Activated naive CD4-positive, alpha-beta T cell treated with anti-CD3 and anti-CD28 coated beads, Interleukin-2, amount 50 U/mL, for 24 hours (primary cell): ENCODE results near the gene SNTA1.
"Not testable (repeated sequence)": the region's sequence is repeated elsewhere in the genome, so short reads cannot be mapped to it uniquely, and the experiment has no call there.

ENCODE experiments used
- H3K27ac Mint-ChIP-seq: one replicate; pipeline ENCODE4 v1.8.0; 2021; ENCODE audit warnings: mild to moderate bottlenecking, mixed read lengths
- H3K27me3 Mint-ChIP-seq: one replicate; pipeline ENCODE4 v1.8.0; 2021; ENCODE audit warnings: mixed read lengths
- H3K36me3 Mint-ChIP-seq: one replicate; pipeline ENCODE4 v1.8.0; 2021; ENCODE audit warnings: mixed read lengths
- H3K4me1 Mint-ChIP-seq: one replicate; pipeline ENCODE4 v1.8.0; 2021; ENCODE audit warnings: mixed read lengths
- H3K4me3 Mint-ChIP-seq: one replicate; pipeline ENCODE4 v1.8.0; 2021; ENCODE audit warnings: mild to moderate bottlenecking, mixed read lengths
- H3K9me3 Mint-ChIP-seq: one replicate; pipeline ENCODE4 v1.8.0; 2021; ENCODE audit warnings: mixed read lengths

The SNTA1 gene

GRCh38 chr20:33474097-33474873, 30.7 kb upstream of the SNTA1 start:
- Mint-ChIP-seq H3K27ac (no peak overlapping the region), H3K4me1 (no peaks in the 10 kb centered on the region), H3K27me3 (peaks cover 1% of the 10 kb centered on the region), H3K9me3 (no peaks in the 10 kb centered on the region), H3K36me3 (no peaks in the 10 kb centered on the region), H3K4me3 (no peak overlapping the region)

GRCh38 chr20:33472868-33473435, 29.4 kb upstream of the SNTA1 start:
- H3K27me3 Mint-ChIP-seq = peaks cover 1% of the 10 kb centered on the region
- H3K9me3 Mint-ChIP-seq = no peaks in the 10 kb centered on the region

GRCh38 chr20:33470866-33471265, 27.3 kb upstream of the SNTA1 start:
- H3K27ac Mint-ChIP-seq = no peak overlapping the region
- H3K27me3 Mint-ChIP-seq = peaks cover 1% of the 10 kb centered on the region
- no peaks in the 10 kb centered on the region for H3K9me3 Mint-ChIP-seq
- no peaks in the 10 kb centered on the region for H3K36me3 Mint-ChIP-seq
- no peak overlapping the region for H3K4me3 Mint-ChIP-seq
- H3K4me1 Mint-ChIP-seq = no peaks in the 10 kb centered on the region

More at GRCh38 chr20:33472868-33473435, 29.4 kb upstream of the SNTA1 start:
- Mint-ChIP-seq H3K36me3 (no peaks in the 10 kb centered on the region), H3K27ac (no peak overlapping the region), H3K4me3 (no peak overlapping the region), H3K4me1 (no peaks in the 10 kb centered on the region)

- H3K4me1 Mint-ChIP-seq = no peaks in the 10 kb centered on the region
- no peaks in the 10 kb centered on the region for H3K36me3 Mint-ChIP-seq
- no peak overlapping the region for H3K27ac Mint-ChIP-seq
- H3K27me3 Mint-ChIP-seq = peaks cover 1% of the 10 kb centered on the region
- no peak overlapping the region for H3K4me3 Mint-ChIP-seq
- no peaks in the 10 kb centered on the region for H3K9me3 Mint-ChIP-seq
Measured at GRCh38 chr20:33470457-33470856, 26.9 kb upstream of the SNTA1 start.

GRCh38 chr20:33466303-33466646, 22.7 kb upstream of the SNTA1 start:
- no peaks in the 10 kb centered on the region for H3K9me3 Mint-ChIP-seq
- no peak overlapping the region for H3K27ac Mint-ChIP-seq
- H3K4me1 Mint-ChIP-seq = no peaks in the 10 kb centered on the region
- no peaks in the 10 kb centered on the region for H3K27me3 Mint-ChIP-seq
- H3K4me3 Mint-ChIP-seq = no peak overlapping the region
- no peaks in the 10 kb centered on the region for H3K36me3 Mint-ChIP-seq

GRCh38 chr20:33465481-33466302, 22.1 kb upstream of the SNTA1 start:
- no peaks in the 10 kb centered on the region for H3K27me3 Mint-ChIP-seq
- H3K4me3 Mint-ChIP-seq = no peak overlapping the region
- H3K4me1 Mint-ChIP-seq = no peaks in the 10 kb centered on the region
- H3K27ac Mint-ChIP-seq = no peak overlapping the region
- H3K9me3 Mint-ChIP-seq = no peaks in the 10 kb centered on the region
- no peaks in the 10 kb centered on the region for H3K36me3 Mint-ChIP-seq

- H3K36me3 Mint-ChIP-seq, H3K4me1 Mint-ChIP-seq, H3K9me3 Mint-ChIP-seq, H3K27me3 Mint-ChIP-seq, H3K4me3 Mint-ChIP-seq: not testable (repeated sequence)
- H3K27ac Mint-ChIP-seq = peak overlapping the region; percentile 51
Measured at GRCh38 chr20:33464759-33465158, 21.2 kb upstream of the SNTA1 start.

GRCh38 chr20:33463332-33464101, 20.0 kb upstream of the SNTA1 start:
- Mint-ChIP-seq H3K4me1 (no peaks in the 10 kb centered on the region), H3K4me3 (no peak overlapping the region), H3K27ac (no peak overlapping the region), H3K27me3 (no peaks in the 10 kb centered on the region), H3K9me3 (no peaks in the 10 kb centered on the region), H3K36me3 (no peaks in the 10 kb centered on the region)

- no peaks in the 10 kb centered on the region for H3K4me1 Mint-ChIP-seq
- no peaks in the 10 kb centered on the region for H3K27me3 Mint-ChIP-seq
- H3K36me3 Mint-ChIP-seq = no peaks in the 10 kb centered on the region
- H3K9me3 Mint-ChIP-seq = no peaks in the 10 kb centered on the region
- H3K4me3 Mint-ChIP-seq = no peak overlapping the region
- H3K27ac Mint-ChIP-seq = no peak overlapping the region
Measured at GRCh38 chr20:33460711-33461110, 17.1 kb upstream of the SNTA1 start.

- Mint-ChIP-seq H3K36me3 (no peaks in the 10 kb centered on the region), H3K4me3 (no peak overlapping the region), H3K27me3 (no peaks in the 10 kb centered on the region), H3K9me3 (no peaks in the 10 kb centered on the region), H3K4me1 (no peaks in the 10 kb centered on the region), H3K27ac (peak overlapping the region; percentile 17)
Measured at GRCh38 chr20:33459599-33459998, 16.0 kb upstream of the SNTA1 start.

GRCh38 chr20:33456916-33457642, 13.5 kb upstream of the SNTA1 start:
- H3K36me3 Mint-ChIP-seq, H3K4me1 Mint-ChIP-seq, H3K9me3 Mint-ChIP-seq, H3K4me3 Mint-ChIP-seq, H3K27ac Mint-ChIP-seq, H3K27me3 Mint-ChIP-seq: not testable (repeated sequence)

GRCh38 chr20:33450867-33451266, 7.3 kb upstream of the SNTA1 start:
- no peak overlapping the region for H3K27ac Mint-ChIP-seq
- H3K9me3 Mint-ChIP-seq = no peaks in the 10 kb centered on the region
- peaks cover 3% of the 10 kb centered on the region for H3K4me1 Mint-ChIP-seq
- no peak overlapping the region for H3K4me3 Mint-ChIP-seq
- no peaks in the 10 kb centered on the region for H3K36me3 Mint-ChIP-seq
- H3K27me3 Mint-ChIP-seq = no peaks in the 10 kb centered on the region

- no peak overlapping the region for H3K27ac Mint-ChIP-seq
- H3K9me3 Mint-ChIP-seq = no peaks in the 10 kb centered on the region
- H3K27me3 Mint-ChIP-seq = no peaks in the 10 kb centered on the region
- peaks cover 21% of the 10 kb centered on the region for H3K4me1 Mint-ChIP-seq
- H3K4me3 Mint-ChIP-seq = no peak overlapping the region
- no peaks in the 10 kb centered on the region for H3K36me3 Mint-ChIP-seq
Measured at GRCh38 chr20:33445881-33446625, 2.5 kb upstream of the SNTA1 start.

GRCh38 chr20:33444797-33445560, 1.4 kb upstream of the SNTA1 start:
- H3K4me3 Mint-ChIP-seq = peak overlapping the region; percentile 91
- H3K27me3 Mint-ChIP-seq = no peaks in the 10 kb centered on the region
- no peaks in the 10 kb centered on the region for H3K36me3 Mint-ChIP-seq
- H3K4me1 Mint-ChIP-seq = peaks cover 21% of the 10 kb centered on the region
- H3K27ac Mint-ChIP-seq = peak overlapping the region; percentile 65
- no peaks in the 10 kb centered on the region for H3K9me3 Mint-ChIP-seq
